DOHH2 (cell line): ENCODE data around the gene IGFL4.

Experiments
- H3F3A ChIP-seq: fragments of 200-600 bp; sonication (generic), shearing (Covaris generic); 2 replicates; pipeline ENCODE4 v1.6.0; 2016; ENCODE audit warnings: antibody characterized with exemption, mild to moderate bottlenecking; ENCODE audit not compliant: control insufficient read depth, insufficient read depth
- H3K27ac ChIP-seq: fragments of 200-600 bp; sonication (generic); 2 replicates; pipeline ENCODE4 v1.5.1; 2014; ENCODE audit warnings: low read depth, mild to moderate bottlenecking, low read length, moderate library complexity
- H3K27me3 ChIP-seq: fragments of 200-600 bp; sonication (generic); 2 replicates; pipeline ENCODE4 v1.6.1; 2014; ENCODE audit warnings: mild to moderate bottlenecking, low read length, mixed read lengths; ENCODE audit not compliant: control insufficient read depth
- H3K36me3 ChIP-seq: fragments of 200-600 bp; sonication (generic); 2 replicates; pipeline ENCODE4 v1.6.1; 2014; ENCODE audit warnings: mild to moderate bottlenecking, low read length, moderate library complexity, mixed read lengths; ENCODE audit not compliant: control insufficient read depth
- H3K4me1 ChIP-seq: fragments of 200-600 bp; sonication (generic); 2 replicates; pipeline ENCODE4 v1.6.1; 2014; ENCODE audit warnings: mild to moderate bottlenecking, low read length, mixed read lengths; ENCODE audit not compliant: control insufficient read depth
- H3K4me2 ChIP-seq: fragments of 200-600 bp; sonication (generic); 2 replicates; pipeline ENCODE4 v1.6.0; 2014; ENCODE audit warnings: mild to moderate bottlenecking, low read length, moderate library complexity
- H3K4me3 ChIP-seq: fragments of 200-600 bp; sonication (generic); 2 replicates; pipeline ENCODE4 v1.5.1; 2014; ENCODE audit warnings: mild to moderate bottlenecking, low read length, mixed read lengths
- H3K79me2 ChIP-seq: fragments of 200-600 bp; sonication (generic); 2 replicates; pipeline ENCODE4 v1.6.1; 2014; ENCODE audit warnings: mild to moderate bottlenecking, low read length, mixed read lengths; ENCODE audit not compliant: control insufficient read depth
- H3K9me2 ChIP-seq: fragments of 200-600 bp; sonication (generic); replicated peaks from 2 replicates; pipeline ENCODE4 v1.6.1; 2014; ENCODE audit warnings: mild to moderate bottlenecking, low read length, mixed read lengths; ENCODE audit not compliant: control insufficient read depth
- H3K9me3 ChIP-seq: fragments of 200-600 bp; sonication (generic); 2 replicates; pipeline ENCODE4 v1.6.1; 2014; ENCODE audit warnings: antibody characterized with exemption, low read length, mixed read lengths; ENCODE audit not compliant: control insufficient read depth, insufficient read depth
- H4K20me1 ChIP-seq: fragments of 200-600 bp; sonication (generic); 2 replicates; pipeline ENCODE4 v1.6.0; 2014; ENCODE audit warnings: low read depth, mild to moderate bottlenecking, antibody characterized with exemption, low read length, moderate library complexity; ENCODE audit not compliant: control insufficient read depth, insufficient read depth
- EZH2phosphoT487 ChIP-seq: fragments of 200-600 bp; sonication (generic); IDR thresholded peaks from 2 replicates; pipeline ENCODE4 v1.6.1; 2017; ENCODE audit warnings: borderline replicate concordance, mild to moderate bottlenecking, antibody characterized with exemption, low read length, moderate library complexity, mixed read lengths
- TF ChIP-seq, protein P1 (sequence below): fragments of 200-600 bp; sonication (generic); IDR thresholded peaks from one replicate; pipeline ENCODE4 v1.5.1; 2014; ENCODE audit warnings: antibody characterized with exemption, mild to moderate bottlenecking, low read depth, low read length; ENCODE audit not compliant: poor library complexity, severe bottlenecking

IGFL4 gene

GRCh38 chr19:45996933-45997332 lies 43.9 kb downstream of the IGFL4 start:
- Histone ChIP-seq H4K20me1 (peaks cover 5% of the 10 kb centered on the region; the same call in 1 of the 2 replicates), H3K4me3 (no peak overlapping the region)
- TF ChIP-seq EZH2phosphoT487 = no peak
- TF ChIP-seq, protein P1, sequence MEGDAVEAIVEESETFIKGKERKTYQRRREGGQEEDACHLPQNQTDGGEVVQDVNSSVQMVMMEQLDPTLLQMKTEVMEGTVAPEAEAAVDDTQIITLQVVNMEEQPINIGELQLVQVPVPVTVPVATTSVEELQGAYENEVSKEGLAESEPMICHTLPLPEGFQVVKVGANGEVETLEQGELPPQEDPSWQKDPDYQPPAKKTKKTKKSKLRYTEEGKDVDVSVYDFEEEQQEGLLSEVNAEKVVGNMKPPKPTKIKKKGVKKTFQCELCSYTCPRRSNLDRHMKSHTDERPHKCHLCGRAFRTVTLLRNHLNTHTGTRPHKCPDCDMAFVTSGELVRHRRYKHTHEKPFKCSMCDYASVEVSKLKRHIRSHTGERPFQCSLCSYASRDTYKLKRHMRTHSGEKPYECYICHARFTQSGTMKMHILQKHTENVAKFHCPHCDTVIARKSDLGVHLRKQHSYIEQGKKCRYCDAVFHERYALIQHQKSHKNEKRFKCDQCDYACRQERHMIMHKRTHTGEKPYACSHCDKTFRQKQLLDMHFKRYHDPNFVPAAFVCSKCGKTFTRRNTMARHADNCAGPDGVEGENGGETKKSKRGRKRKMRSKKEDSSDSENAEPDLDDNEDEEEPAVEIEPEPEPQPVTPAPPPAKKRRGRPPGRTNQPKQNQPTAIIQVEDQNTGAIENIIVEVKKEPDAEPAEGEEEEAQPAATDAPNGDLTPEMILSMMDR = no peak

GRCh38 chr19:45995715-45996385 lies 45.0 kb downstream of the IGFL4 start:
- Histone ChIP-seq H3F3A (no peaks in the 10 kb centered on the region), H3K27me3 (no peaks in the 10 kb centered on the region), H3K4me3 (peak overlapping the region; percentile 87), H3K27ac (no peak overlapping the region), H3K4me1 (peaks cover 17% of the 10 kb centered on the region), H3K4me2 (peak overlapping the region; percentile 75), H3K9me3 (no peaks in the 10 kb centered on the region), H4K20me1 (peaks cover 5% of the 10 kb centered on the region; the same call in 1 of the 2 replicates), H3K9me2 (no peaks in the 10 kb centered on the region), H3K79me2 (peaks cover 15% of the 10 kb centered on the region), H3K36me3 (peaks cover 8% of the 10 kb centered on the region)
- TF ChIP-seq, protein P1 = no peak
- TF ChIP-seq EZH2phosphoT487 = no peak

More at GRCh38 chr19:45996933-45997332, 43.9 kb downstream of the IGFL4 start:
- peaks cover 15% of the 10 kb centered on the region for H3K79me2 ChIP-seq
- H3K4me2 ChIP-seq = no peak overlapping the region
- no peak overlapping the region for H3K27ac ChIP-seq
- no peaks in the 10 kb centered on the region for H3K9me3 ChIP-seq
- peaks cover 17% of the 10 kb centered on the region for H3K4me1 ChIP-seq
- H3K36me3 ChIP-seq = peaks cover 8% of the 10 kb centered on the region
- H3K9me2 ChIP-seq = no peaks in the 10 kb centered on the region
- H3K27me3 ChIP-seq = no peaks in the 10 kb centered on the region
- no peaks in the 10 kb centered on the region for H3F3A ChIP-seq

DNA sequence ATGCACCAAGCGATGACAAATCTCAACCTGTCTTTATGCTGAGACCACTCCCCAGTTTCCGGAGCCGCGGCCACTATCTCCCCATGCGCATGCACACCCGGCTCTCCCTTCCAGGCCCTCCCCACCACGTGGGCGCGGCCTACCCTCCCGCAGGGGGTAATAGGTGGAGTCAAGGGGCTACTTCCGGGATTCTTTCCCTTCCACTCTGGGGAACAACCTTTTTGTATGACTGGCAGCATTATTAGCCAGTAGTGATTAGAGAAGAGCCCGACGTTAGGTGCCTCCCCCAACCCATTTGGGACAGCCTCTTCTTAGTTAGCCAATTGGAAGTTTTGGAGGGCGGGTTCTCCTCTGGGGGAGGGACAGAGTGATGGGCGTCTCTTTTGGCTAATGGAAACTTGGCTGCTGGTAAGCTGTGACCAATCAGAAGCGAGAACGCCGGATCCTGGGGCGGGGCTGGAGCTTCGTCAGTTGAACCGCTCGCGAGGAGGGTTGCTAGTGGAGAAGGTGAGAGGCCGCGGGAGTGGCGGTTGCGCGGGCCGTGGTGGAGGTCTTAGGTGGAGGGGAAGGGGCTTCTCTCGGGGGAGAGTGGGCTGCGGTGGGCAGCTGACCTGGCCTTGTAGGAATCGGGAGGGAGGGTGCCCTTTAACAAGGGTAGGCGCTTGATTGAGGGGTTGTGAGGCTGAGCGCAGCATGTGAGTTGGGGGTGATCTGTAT lies 45.6 kb downstream of the IGFL4 start, which contains the start of gene CCDC61:
Gene CCDC61, plus strand, starts transcription at position 470 of the 717 bp plus-strand sequence. CDS start 7,552 bp downstream, outside the sequence.
- 0 out of 2 replicates have a peak, but pooled peaks cover 4% of the 10 kb centered on the region for H3K27me3 ChIP-seq
- H3K4me3 ChIP-seq = peak within 1 kb of the TSS; percentile 87
- 0 out of 2 replicates have a peak within 1 kb of the TSS, but pooled peaks have one; percentile 1 for H3K27ac ChIP-seq

More for the DNA sequence above, 45.6 kb downstream of the IGFL4 start, which contains the start of gene CCDC61:
- TF ChIP-seq, protein P1 = no peak
- no peak for TF ChIP-seq EZH2phosphoT487
- Histone ChIP-seq H3K9me3 (no peaks in the 10 kb centered on the region), H3K9me2 (no peaks in the 10 kb centered on the region), H3K4me2 (peak within 1 kb of the TSS; percentile 75), H3K36me3 (peaks cover 8% of the 10 kb centered on the region), H3F3A (no peaks in the 10 kb centered on the region), H4K20me1 (peaks cover 5% of the 10 kb centered on the region; the same call in 1 of the 2 replicates), H3K4me1 (peaks cover 10% of the 10 kb centered on the region), H3K79me2 (peaks cover 15% of the 10 kb centered on the region)
